OCI-LY1 (cell line): ENCODE measurements around the gene ZSCAN5B.
"Not testable (repeated sequence)": the region's sequence is repeated elsewhere in the genome, so short reads cannot be mapped to it uniquely, and the experiment has no call there.

ENCODE experiments used
- EZH2 ChIP-seq: fragments of 200-600 bp; sonication (generic), shearing (Covaris generic); IDR thresholded peaks from 2 replicates; pipeline ENCODE4 v1.8.0; 2017; ENCODE audit warnings: borderline replicate concordance, mixed run types, mild to moderate bottlenecking, antibody characterized with exemption, low read length, moderate library complexity, mixed read lengths
- TF ChIP-seq, protein P1 (sequence below): fragments of 200-600 bp; sonication (generic), shearing (Covaris generic); IDR thresholded peaks from 2 replicates; pipeline ENCODE4 v1.5.1; 2017; ENCODE audit warnings: mild to moderate bottlenecking, antibody characterized with exemption, low read length, moderate library complexity, mixed read lengths

DNA sequence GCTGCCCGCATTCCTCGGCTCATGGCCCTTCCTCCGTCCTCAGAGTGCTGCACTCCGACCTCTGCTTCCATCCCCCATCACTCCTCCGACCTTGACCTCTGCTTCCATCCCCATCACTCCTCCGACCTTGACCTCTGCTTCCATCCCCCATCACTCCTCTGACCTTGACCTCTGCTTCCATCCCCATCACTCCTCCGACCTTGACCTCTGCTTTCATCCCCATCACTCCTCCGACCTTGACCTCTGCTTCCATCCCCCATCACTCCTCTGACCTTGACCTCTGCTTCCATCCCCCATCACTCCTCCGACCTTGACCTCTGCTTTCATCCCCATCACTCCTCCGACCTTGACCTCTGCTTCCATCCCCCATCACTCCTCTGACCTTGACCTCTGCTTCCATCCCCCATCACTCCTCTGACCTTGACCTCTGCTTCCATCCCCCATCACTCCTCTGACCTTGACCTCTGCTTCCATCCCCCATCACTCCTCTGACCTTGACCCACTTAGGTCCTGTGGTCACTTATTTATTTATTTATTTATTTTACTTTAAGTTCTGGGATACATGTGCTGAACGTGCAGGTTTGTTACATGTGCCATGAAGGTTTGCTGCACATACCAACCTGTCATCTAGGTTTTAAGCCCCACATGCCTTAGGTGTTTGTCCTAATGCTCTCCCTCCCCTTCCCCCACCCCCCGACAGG, 48.5 kb downstream of the ZSCAN5B start:
- TF ChIP-seq, protein P1, sequence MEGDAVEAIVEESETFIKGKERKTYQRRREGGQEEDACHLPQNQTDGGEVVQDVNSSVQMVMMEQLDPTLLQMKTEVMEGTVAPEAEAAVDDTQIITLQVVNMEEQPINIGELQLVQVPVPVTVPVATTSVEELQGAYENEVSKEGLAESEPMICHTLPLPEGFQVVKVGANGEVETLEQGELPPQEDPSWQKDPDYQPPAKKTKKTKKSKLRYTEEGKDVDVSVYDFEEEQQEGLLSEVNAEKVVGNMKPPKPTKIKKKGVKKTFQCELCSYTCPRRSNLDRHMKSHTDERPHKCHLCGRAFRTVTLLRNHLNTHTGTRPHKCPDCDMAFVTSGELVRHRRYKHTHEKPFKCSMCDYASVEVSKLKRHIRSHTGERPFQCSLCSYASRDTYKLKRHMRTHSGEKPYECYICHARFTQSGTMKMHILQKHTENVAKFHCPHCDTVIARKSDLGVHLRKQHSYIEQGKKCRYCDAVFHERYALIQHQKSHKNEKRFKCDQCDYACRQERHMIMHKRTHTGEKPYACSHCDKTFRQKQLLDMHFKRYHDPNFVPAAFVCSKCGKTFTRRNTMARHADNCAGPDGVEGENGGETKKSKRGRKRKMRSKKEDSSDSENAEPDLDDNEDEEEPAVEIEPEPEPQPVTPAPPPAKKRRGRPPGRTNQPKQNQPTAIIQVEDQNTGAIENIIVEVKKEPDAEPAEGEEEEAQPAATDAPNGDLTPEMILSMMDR: not testable (repeated sequence)
- not testable (repeated sequence) for TF ChIP-seq EZH2
